CD14-positive monocyte (primary cell): ENCODE results near the gene LAMTOR4. TPM values are rescaled to one million over a fixed set of nuclear protein-coding genes. Genes with fewer than 3 reads are reported as not detected.
"Not testable (repeated sequence)": the region's sequence is repeated elsewhere in the genome, so short reads cannot be mapped to it uniquely, and the experiment has no call there.

Experiments used
- DNase-seq, 3 donors: peaks; one replicate each; pipeline ENCODE4 v3.0.0-alpha.2; 2011 to 2022
- H2AFZ ChIP-seq: 2 replicates; pipeline ENCODE4 v1.6.0; 2012; ENCODE audit warnings: mild to moderate bottlenecking, low read depth, low read length, inconsistent platforms; ENCODE audit not compliant: insufficient read depth, poor library complexity, severe bottlenecking
- H3K27ac ChIP-seq, 2 donors: 1 replicate in 1 of 2; 2 replicates in 1 of 2; pipeline ENCODE4 v1.5.1; 2012 to 2013; ENCODE audit warnings: low read length in 2 of 2, control low read depth in 1 of 2, inconsistent platforms in 1 of 2, low read depth in 1 of 2, mild to moderate bottlenecking in 1 of 2
- H3K27me3 ChIP-seq, 2 donors: one replicate each; pipeline versions ENCODE4 v1.6.0 to v1.6.1; 2011 to 2013; ENCODE audit warnings: low read length in 2 of 2; ENCODE audit not compliant: control insufficient read depth in 2 of 2, insufficient read depth in 2 of 2
- H3K36me3 ChIP-seq, 2 donors: replicated peaks in 1 of 2; 1 replicate in 1 of 2; 2 replicates in 1 of 2; pipeline versions ENCODE4 v1.5.1 to v1.6.1; 2012 to 2013; ENCODE audit warnings: low read length in 2 of 2, control low read depth in 1 of 2, inconsistent platforms in 1 of 2, mild to moderate bottlenecking in 1 of 2; ENCODE audit not compliant: insufficient read depth in 2 of 2, control insufficient read depth in 1 of 2
- H3K4me1 ChIP-seq, 2 donors: 1 replicate in 1 of 2; 2 replicates in 1 of 2; pipeline versions ENCODE4 v1.5.1 to v1.6.1; 2012 to 2013; ENCODE audit warnings: low read length in 2 of 2, control low read depth in 1 of 2, inconsistent platforms in 1 of 2, mild to moderate bottlenecking in 1 of 2, moderate library complexity in 1 of 2; ENCODE audit not compliant: insufficient read depth in 2 of 2, control insufficient read depth in 1 of 2
- H3K4me2 ChIP-seq: replicated peaks from 2 replicates; pipeline ENCODE3; 2012; ENCODE audit warnings: low read length, moderate library complexity, mild to moderate bottlenecking; ENCODE audit not compliant: poor library complexity, severe bottlenecking; ENCODE audit errors: extremely low read depth
- H3K4me3 ChIP-seq, 3 experiments: fragments of 200-600 bp in 1 of 3; sonication (generic) in 1 of 3; replicated peaks in 1 of 3; 1 replicate in 2 of 3; 2 replicates in 1 of 3; pipeline ENCODE4 v1.5.1; 2011 to 2013; ENCODE audit warnings: low read length in 3 of 3, mild to moderate bottlenecking in 3 of 3, control low read depth in 2 of 3, low read depth in 2 of 3, inconsistent platforms in 1 of 3, moderate library complexity in 1 of 3
- H3K79me2 ChIP-seq: 2 replicates; pipeline ENCODE4 v1.6.0; 2012; ENCODE audit warnings: mild to moderate bottlenecking, control low read depth, inconsistent platforms, low read length, moderate library complexity; ENCODE audit not compliant: insufficient read depth
- H3K9ac ChIP-seq: 2 replicates; pipeline ENCODE4 v1.6.0; 2017; ENCODE audit warnings: low read length, mild to moderate bottlenecking; ENCODE audit not compliant: insufficient read depth, poor library complexity, severe bottlenecking
- H3K9me3 ChIP-seq, 2 donors: replicated peaks in 1 of 2; 1 replicate in 1 of 2; 2 replicates in 1 of 2; pipeline versions ENCODE4 v1.5.1 to v1.6.1; 2012 to 2013; ENCODE audit warnings: low read length in 2 of 2, control low read depth in 1 of 2; ENCODE audit not compliant: control insufficient read depth in 1 of 2, insufficient read depth in 1 of 2
- H4K20me1 ChIP-seq: 2 replicates; pipeline ENCODE4 v1.6.0; 2012; ENCODE audit warnings: mild to moderate bottlenecking, low read length, control low read depth, moderate library complexity; ENCODE audit not compliant: insufficient read depth
- H3K27ac Mint-ChIP-seq, 7 donors: one replicate each; pipeline ENCODE4 v1.8.0; 2020; ENCODE audit warnings: mild to moderate bottlenecking in 7 of 7, mixed read lengths in 7 of 7, moderate library complexity in 6 of 7, inconsistent platforms in 2 of 7
- H3K27me3 Mint-ChIP-seq, 3 donors: one replicate each; pipeline ENCODE4 v1.8.0; 2021 to 2022; ENCODE audit warnings: low read depth in 3 of 3, mild to moderate bottlenecking in 3 of 3, mixed read lengths in 3 of 3, moderate library complexity in 3 of 3, inconsistent platforms in 1 of 3
- H3K36me3 Mint-ChIP-seq, 2 donors: one replicate each; pipeline ENCODE4 v1.8.0; 2020; ENCODE audit warnings: mixed read lengths in 2 of 2, inconsistent platforms in 1 of 2, mild to moderate bottlenecking in 1 of 2
- H3K4me1 Mint-ChIP-seq: one replicate; pipeline ENCODE4 v1.8.0; 2020; ENCODE audit warnings: mild to moderate bottlenecking, mixed read lengths
- H3K4me3 Mint-ChIP-seq, 2 donors: one replicate each; pipeline ENCODE4 v1.8.0; 2020; ENCODE audit warnings: mild to moderate bottlenecking in 2 of 2, mixed read lengths in 2 of 2, moderate library complexity in 1 of 2
- H3K9me3 Mint-ChIP-seq, 7 donors: one replicate each; pipeline ENCODE4 v1.8.0; 2020 to 2022; ENCODE audit warnings: mixed read lengths in 7 of 7, mild to moderate bottlenecking in 6 of 7, moderate library complexity in 6 of 7, inconsistent platforms in 2 of 7
- CTCF ChIP-seq: fragments of 200-600 bp; IDR thresholded peaks from one replicate; pipeline ENCODE4 v1.8.0; 2022; ENCODE audit warnings: antibody characterized with exemption, mild to moderate bottlenecking
- WGBS: methylation state at CpG from one replicate; pipeline ENCODE4 v1.1.5; 2013; ENCODE audit warnings: missing lambda C conversion rate; ENCODE audit not compliant: insufficient coverage; 5-methylcytosine and 5-hydroxymethylcytosine counted together
- intact Hi-C, 2 donors: fragments of 100-400 bp; cut with micrococcal nuclease; formaldehyde crosslinking; loops; one replicate each; pipeline versions ENCODE4 v1.15.0 to v1.15.1; 2023
- polyA plus RNA-seq, 3 donors: library from polyadenylated mRNA; depleted of rRNA in 1 of 3; unstranded in 2 of 3; stranded (reverse) in 1 of 3; fragments of 300-500 nt in 2 of 3; fragments of >200 nt in 1 of 3; fragmentation: Illumina TruSeq in 2 of 3; gene quantifications; 1 replicate in 2 of 3; 2 replicates in 1 of 3; pipeline ENCODE4 v1.2.3, GENCODE V29; 2012 to 2021

The LAMTOR4 gene
- polyA plus RNA-seq, 3 donors, result 533 to 754 (median 621) TPM

DNA sequence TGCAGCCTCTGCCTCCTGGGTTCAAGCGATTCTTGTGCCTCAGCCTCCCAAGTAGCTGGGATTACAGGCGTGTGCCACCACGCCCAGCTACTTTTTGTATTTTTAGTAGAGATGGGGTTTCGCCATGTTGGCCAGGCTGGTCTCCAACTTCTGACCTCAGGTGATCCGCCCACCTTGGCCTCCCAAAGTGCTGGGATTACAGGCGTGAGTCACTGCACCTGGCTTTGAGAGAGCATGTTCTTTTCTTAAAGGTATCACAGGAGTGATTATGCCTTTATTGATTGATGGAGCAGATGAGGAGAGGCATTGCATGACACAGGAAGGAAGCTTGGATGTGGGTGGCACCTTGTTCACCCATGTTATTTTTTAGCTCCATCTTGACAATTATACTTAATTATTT is 34.4 kb downstream of the LAMTOR4 start:
- H3K4me3 Mint-ChIP-seq, intact Hi-C loops, H3K4me2 ChIP-seq, H3K9me3 ChIP-seq, H3K27me3 ChIP-seq, H3K4me3 ChIP-seq, H3K9me3 Mint-ChIP-seq, H3K36me3 ChIP-seq, H3K36me3 Mint-ChIP-seq, H3K4me1 Mint-ChIP-seq, H3K4me1 ChIP-seq, H3K79me2 ChIP-seq, DNase-seq, H4K20me1 ChIP-seq, H3K27ac Mint-ChIP-seq, H3K27ac ChIP-seq, H3K9ac ChIP-seq, H2AFZ ChIP-seq: not testable (repeated sequence)
- peaks cover 14 to 31% (median 28%) of the 10 kb centered on the region in 3 donors for H3K27me3 Mint-ChIP-seq
- WGBS, result 100% methylated on average over 2 of the region's 6 CpGs

DNA sequence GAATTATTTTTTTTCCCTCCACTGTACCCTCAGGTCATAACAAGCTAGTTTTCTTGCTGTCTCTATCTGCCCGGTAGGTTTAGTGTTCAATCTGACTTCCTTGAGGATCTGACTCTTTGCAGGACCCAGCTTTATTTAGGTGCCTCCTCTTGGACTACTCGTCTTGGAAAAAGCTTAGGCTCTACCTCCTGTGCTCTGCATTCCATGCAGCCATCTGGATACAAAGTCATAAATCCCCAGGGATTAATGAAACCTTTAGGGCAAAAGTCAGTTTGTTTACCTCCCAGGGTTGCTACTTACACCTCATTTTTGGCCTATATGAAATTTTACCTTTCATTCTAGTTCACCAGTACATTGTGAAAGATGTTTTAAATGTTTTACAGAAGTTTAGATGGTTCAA is 37.0 kb downstream of the LAMTOR4 start:
- Mint-ChIP-seq H3K27ac (no peak overlapping the region), H3K27me3 (peaks cover 2 to 15% (median 15%) of the 10 kb centered on the region in 3 donors), H3K9me3 (no peaks in the 10 kb centered on the region), H3K4me1 (peaks cover 12% of the 10 kb centered on the region), H3K36me3 (no peaks in the 10 kb centered on the region), H3K4me3 (no peak overlapping the region)
- DNase-seq, result no peak
- Histone ChIP-seq H3K4me2 (no peak overlapping the region), H3K4me3 (no peak overlapping the region), H3K79me2 (no peaks in the 10 kb centered on the region), H3K36me3 (no peaks in the 10 kb centered on the region), H3K9me3 (no peaks in the 10 kb centered on the region), H3K4me1 (peaks cover 7 to 11% of the 10 kb centered on the region in 2 donors), H3K27ac (no peak overlapping the region), H4K20me1 (no peaks in the 10 kb centered on the region), H3K27me3 (no peaks in the 10 kb centered on the region), H2AFZ (no peak overlapping the region), H3K9ac (no peak overlapping the region)
- no CpG with 5 or more reads among the region's 2 CpGs for WGBS
- intact Hi-C loops, result no loop called here
- TF ChIP-seq CTCF, result no peak
